Measurements from ENCODE around the gene TNIK. TPM values are rescaled to one million over a fixed set of nuclear protein-coding genes. Genes with fewer than 3 reads are reported as not detected.
"Not testable (repeated sequence)": the region's sequence is repeated elsewhere in the genome, so short reads cannot be mapped to it uniquely, and the experiment has no call there.

Gene TNIK
- total and polyA plus RNA-seq, 5 experiments from 2014 or later: 13.2 to 50.0 (median 16.1) TPM

DNA sequence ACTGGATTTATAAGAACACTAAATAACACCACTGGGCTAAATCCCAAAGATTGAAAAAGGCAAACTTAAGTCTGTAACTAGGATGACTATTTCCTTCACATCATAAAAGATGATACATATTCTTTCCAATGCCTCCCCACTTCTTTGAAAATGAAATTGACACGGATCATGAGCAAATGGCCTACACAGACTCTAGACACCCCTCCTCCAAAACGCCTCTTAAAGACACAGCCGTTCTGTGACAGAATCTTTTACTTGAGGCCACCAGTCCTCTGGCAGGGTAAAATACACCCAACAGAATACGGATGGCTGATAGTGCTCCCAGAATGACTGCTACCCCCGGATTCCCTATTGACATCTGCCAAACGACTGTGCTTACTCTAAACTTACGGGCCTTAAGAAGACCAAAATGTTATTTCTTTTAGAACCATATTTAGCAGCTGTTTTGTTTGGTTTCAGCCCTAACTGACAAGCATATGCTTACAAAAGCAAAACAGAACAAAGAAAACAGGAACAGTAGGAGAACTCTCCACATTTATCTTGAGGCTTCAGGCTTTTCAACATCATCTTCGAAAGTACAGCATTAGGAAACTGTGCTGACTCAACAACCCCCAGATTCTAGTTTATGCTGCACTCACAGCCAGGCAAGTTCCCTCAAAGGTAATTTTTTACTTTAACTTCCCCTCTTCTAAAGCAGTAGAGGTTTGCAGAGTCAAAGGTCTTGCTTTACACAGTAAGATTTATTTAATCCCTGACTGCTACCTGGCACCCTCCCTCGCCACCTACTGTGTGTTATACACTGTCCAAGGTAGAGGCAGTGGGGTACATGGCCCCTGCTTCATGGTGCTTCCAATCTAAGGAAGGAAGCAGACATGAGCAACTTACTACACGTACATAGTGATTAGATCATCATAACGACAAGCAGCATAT, 84.3 kb downstream of the TNIK start:
- Mint-ChIP-seq H3K4me1 (peaks cover 15 to 49% (median 36%) of the 10 kb centered on the region in 4 donors), H3K4me3 (peak overlapping the region in 2 of 10 donors; percentile 4 to 12), H3K9me3 (no peaks in the 10 kb centered on the region), H3K36me3 (peaks cover 0 to 5% (median 0%) of the 10 kb centered on the region in 3 donors), H3K27me3 (no peaks in the 10 kb centered on the region), H3K27ac (peak overlapping the region in 2 of 10 donors; percentile 12 to 32)
- DNase-seq (no peak), ATAC-seq (no peak)
- POLR2A ChIA-PET: no interaction called here

- POLR2A ChIA-PET: no interaction called here
- Mint-ChIP-seq H3K27ac (peak overlapping the region in 3 of 10 donors; percentile 4 to 53 (median 32)), H3K9me3 (no peaks in the 10 kb centered on the region), H3K4me1 (peaks cover 14 to 50% (median 37%) of the 10 kb centered on the region in 4 donors), H3K36me3 (peaks cover 0 to 9% (median 4%) of the 10 kb centered on the region in 3 donors), H3K27me3 (no peaks in the 10 kb centered on the region), H3K4me3 (no peak overlapping the region)
- ATAC-seq: no peak
- DNase-seq: no peak
Observed at GRCh38 chr3:171374661-171375285, 85.4 kb downstream of the TNIK start.

- Mint-ChIP-seq H3K27me3 (no peaks in the 10 kb centered on the region), H3K4me3 (no peak overlapping the region), H3K36me3 (peaks cover 0 to 14% (median 8%) of the 10 kb centered on the region in 3 donors), H3K4me1 (peaks cover 10 to 45% (median 34%) of the 10 kb centered on the region in 4 donors), H3K9me3 (no peaks in the 10 kb centered on the region), H3K27ac (no peak overlapping the region)
- ATAC-seq: no peak
- no peak for DNase-seq
- POLR2A ChIA-PET: no interaction called here
Observed at GRCh38 chr3:171374260-171374659, 85.9 kb downstream of the TNIK start.

DNA sequence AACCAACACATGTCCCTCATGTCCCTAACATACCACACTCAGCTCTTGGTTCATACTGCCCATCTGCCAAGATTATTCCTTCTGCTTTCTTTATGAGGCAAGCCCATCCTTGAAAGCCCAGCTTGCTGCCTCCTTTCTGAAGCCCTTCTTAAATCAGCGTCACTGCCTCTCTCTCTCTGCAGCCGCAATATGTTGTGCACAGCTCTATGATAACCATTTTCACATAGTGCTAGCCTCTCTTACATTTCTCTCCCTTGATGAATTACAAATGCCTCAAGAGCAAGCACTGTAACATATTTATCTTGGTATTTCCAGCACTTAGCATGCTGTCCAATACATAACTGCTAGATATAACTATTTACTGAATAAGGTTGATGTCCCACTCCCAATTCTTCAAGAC, 86.5 kb downstream of the TNIK start:
- H3K36me3 Mint-ChIP-seq: peaks cover 0 to 20% (median 13%) of the 10 kb centered on the region in 3 donors
- no peaks in the 10 kb centered on the region for H3K9me3 Mint-ChIP-seq
- POLR2A ChIA-PET: no interaction called here
- DNase-seq (no peak), ATAC-seq (no peak)
- no peaks in the 10 kb centered on the region for H3K27me3 Mint-ChIP-seq
- no peak overlapping the region for H3K4me3 Mint-ChIP-seq
- H3K27ac Mint-ChIP-seq: no peak overlapping the region
- H3K4me1 Mint-ChIP-seq: peaks cover 9 to 44% (median 34%) of the 10 kb centered on the region in 4 donors

- Mint-ChIP-seq H3K27ac (peak overlapping the region in 3 of 10 donors; percentile 2 to 60 (median 13)), H3K4me1 (peaks cover 15 to 40% (median 33%) of the 10 kb centered on the region in 4 donors), H3K9me3 (no peaks in the 10 kb centered on the region), H3K36me3 (peaks cover 0 to 26% (median 18%) of the 10 kb centered on the region in 3 donors), H3K27me3 (no peaks in the 10 kb centered on the region), H3K4me3 (no peak overlapping the region)
- DNase-seq (no peak), ATAC-seq (no peak)
- POLR2A ChIA-PET: no interaction called here
Observed at GRCh38 chr3:171372694-171373093, 87.5 kb downstream of the TNIK start.

- Mint-ChIP-seq H3K9me3 (no peaks in the 10 kb centered on the region), H3K36me3 (peaks cover 0 to 29% (median 23%) of the 10 kb centered on the region in 3 donors), H3K4me1 (peaks cover 16 to 32% (median 25%) of the 10 kb centered on the region in 4 donors), H3K27me3 (no peaks in the 10 kb centered on the region), H3K27ac (peak overlapping the region in 5 of 10 donors; percentile 0 to 53 (median 21)), H3K4me3 (peak overlapping the region in 1 of 10 donors; percentile 39)
- POLR2A ChIA-PET: no interaction called here
- DNase-seq (no peak), ATAC-seq (no peak)
Observed at GRCh38 chr3:171371354-171371753, 88.9 kb downstream of the TNIK start.

DNA sequence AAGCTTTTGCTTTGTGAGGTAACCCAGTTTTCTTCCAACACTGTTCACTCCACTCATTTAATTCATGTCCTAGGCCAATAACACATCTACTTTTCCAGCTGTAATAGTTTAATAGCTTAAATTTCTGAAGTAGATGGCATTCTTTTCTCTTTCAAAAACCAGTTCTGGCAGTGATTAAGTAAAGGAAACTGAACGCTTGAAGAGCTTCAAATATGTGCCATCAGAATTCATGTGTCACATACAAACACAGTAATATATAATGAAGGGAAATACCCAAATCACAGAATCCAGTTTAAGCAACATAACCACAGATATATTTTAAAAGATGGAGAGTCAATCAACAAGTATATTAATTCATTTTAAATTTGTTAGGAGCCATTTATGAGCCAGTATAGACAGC, 91.0 kb downstream of the TNIK start:
- Mint-ChIP-seq H3K4me3 (no peak overlapping the region), H3K36me3 (peaks cover 0 to 31% (median 23%) of the 10 kb centered on the region in 3 donors), H3K9me3 (no peaks in the 10 kb centered on the region), H3K27ac (no peak overlapping the region), H3K27me3 (no peaks in the 10 kb centered on the region), H3K4me1 (peaks cover 19 to 40% (median 29%) of the 10 kb centered on the region in 4 donors)
- POLR2A ChIA-PET: no interaction called here
- no peak for DNase-seq
- no peak for ATAC-seq

DNA sequence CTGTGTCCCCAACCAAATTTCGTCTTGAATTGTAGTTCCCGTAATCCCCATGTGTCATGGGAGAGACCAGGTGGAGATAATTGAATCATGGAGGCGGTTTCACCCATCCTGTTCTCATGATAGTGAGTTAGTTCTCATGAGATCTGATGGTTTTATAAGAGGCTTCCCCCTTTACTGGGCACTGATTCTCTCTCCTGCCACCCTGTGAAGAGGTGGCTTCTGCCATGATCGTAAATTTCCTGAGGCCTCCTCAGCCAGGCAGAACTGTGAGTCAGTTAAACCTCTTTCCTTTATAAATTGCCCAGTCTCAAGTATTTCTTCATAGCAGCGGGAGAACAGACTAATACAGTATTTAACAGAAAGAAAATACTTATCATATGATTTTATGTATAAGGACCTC, 93.5 kb downstream of the TNIK start:
- not testable (repeated sequence) for H3K4me3 Mint-ChIP-seq, H3K27ac Mint-ChIP-seq, H3K9me3 Mint-ChIP-seq, DNase-seq, H3K27me3 Mint-ChIP-seq, ATAC-seq
- Mint-ChIP-seq H3K36me3 (peaks cover 0 to 31% (median 23%) of the 10 kb centered on the region in 3 donors), H3K4me1 (peaks cover 23 to 50% (median 44%) of the 10 kb centered on the region in 4 donors)
- POLR2A ChIA-PET: interaction anchor here (0.7 kb wide), 1 partner anchor 37 kb away, joined by 3 read pairs; no protein-coding TSS in a partner anchor

- peaks cover 0 to 26% (median 23%) of the 10 kb centered on the region in 3 donors for H3K36me3 Mint-ChIP-seq
- ATAC-seq (no peak), DNase-seq (no peak)
- no peak overlapping the region for H3K4me3 Mint-ChIP-seq
- H3K27ac Mint-ChIP-seq: no peak overlapping the region
- no peaks in the 10 kb centered on the region for H3K27me3 Mint-ChIP-seq
- H3K9me3 Mint-ChIP-seq: no peaks in the 10 kb centered on the region
- peaks cover 23 to 55% (median 44%) of the 10 kb centered on the region in 4 donors for H3K4me1 Mint-ChIP-seq
- POLR2A ChIA-PET: interaction anchor here (0.6 kb wide), 1 partner anchor 368 kb away, joined by 3 read pairs; no protein-coding TSS in a partner anchor
Observed at GRCh38 chr3:171366043-171366442, 94.2 kb downstream of the TNIK start.

- no peaks in the 10 kb centered on the region for H3K27me3 Mint-ChIP-seq
- H3K27ac Mint-ChIP-seq: peak overlapping the region in 2 of 10 donors; percentile 11 to 26
- POLR2A ChIA-PET: interaction anchor here (0.6 kb wide), 1 partner anchor 368 kb away, joined by 3 read pairs; no protein-coding TSS in a partner anchor
- H3K36me3 Mint-ChIP-seq: peaks cover 0 to 26% (median 23%) of the 10 kb centered on the region in 3 donors
- H3K4me3 Mint-ChIP-seq: no peak overlapping the region
- no peaks in the 10 kb centered on the region for H3K9me3 Mint-ChIP-seq
- DNase-seq (no peak), ATAC-seq (no peak)
- H3K4me1 Mint-ChIP-seq: peaks cover 25 to 60% (median 44%) of the 10 kb centered on the region in 4 donors
Observed at GRCh38 chr3:171365489-171365888, 94.7 kb downstream of the TNIK start.

DNA sequence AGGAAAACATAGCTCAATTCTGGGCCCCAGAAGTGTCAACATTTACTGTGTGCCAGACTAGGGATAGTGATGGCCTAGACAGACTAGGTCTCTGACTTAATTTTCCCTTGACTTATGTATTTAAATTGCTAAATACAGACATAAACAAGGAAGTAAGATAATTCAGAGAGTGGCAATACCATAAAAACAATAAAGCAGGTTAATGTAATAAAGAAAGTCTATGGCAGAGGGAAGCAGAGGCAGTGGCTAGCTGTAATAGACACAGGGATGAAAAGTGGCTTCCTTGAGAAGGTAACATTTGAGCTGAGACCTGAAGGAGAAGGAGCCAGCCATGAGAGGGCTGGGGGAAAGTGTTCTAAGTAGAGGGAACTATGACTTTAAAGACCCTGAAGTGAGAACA, 95.7 kb downstream of the TNIK start:
- H3K27me3 Mint-ChIP-seq: no peaks in the 10 kb centered on the region
- ATAC-seq (no peak), DNase-seq (no peak)
- H3K27ac Mint-ChIP-seq: peak overlapping the region in 2 of 10 donors; percentile 1 to 65
- H3K9me3 Mint-ChIP-seq: no peaks in the 10 kb centered on the region
- H3K4me1 Mint-ChIP-seq: peaks cover 24 to 61% (median 46%) of the 10 kb centered on the region in 4 donors
- POLR2A ChIA-PET: no interaction called here
- H3K36me3 Mint-ChIP-seq: peaks cover 0 to 19% (median 17%) of the 10 kb centered on the region in 3 donors
- H3K4me3 Mint-ChIP-seq: no peak overlapping the region

DNA sequence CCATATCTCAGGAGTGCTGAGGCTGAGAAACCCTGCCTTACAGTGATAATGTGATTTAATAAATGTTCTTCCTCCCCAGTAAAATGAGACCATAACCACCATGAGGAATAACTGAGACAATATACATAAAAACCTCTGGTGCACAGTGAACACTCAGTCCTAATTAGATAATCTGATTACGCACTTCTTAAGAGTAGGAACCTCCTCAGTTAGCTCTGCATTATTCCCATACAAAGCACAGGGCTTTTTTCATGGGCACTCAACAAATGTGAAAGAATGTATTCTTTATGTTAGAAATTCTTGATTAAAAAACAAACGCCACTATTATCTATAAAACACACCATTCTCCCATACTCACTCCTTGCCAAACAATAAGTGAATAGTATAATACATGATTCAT, 97.0 kb downstream of the TNIK start:
- ATAC-seq (no peak), DNase-seq (no peak)
- Mint-ChIP-seq H3K4me3 (no peak overlapping the region), H3K36me3 (peaks cover 0 to 10% (median 9%) of the 10 kb centered on the region in 3 donors), H3K4me1 (peaks cover 28 to 73% (median 56%) of the 10 kb centered on the region in 4 donors), H3K27ac (peak overlapping the region in 1 of 10 donors; percentile 14), H3K9me3 (no peaks in the 10 kb centered on the region), H3K27me3 (no peaks in the 10 kb centered on the region)
- POLR2A ChIA-PET: no interaction called here
